Measurements from ENCODE around the gene AKIRIN2.

GRCh38 chr6:87701676-87702588, at the start of gene AKIRIN2:
- TF ChIP-seq POLR2A (IDR thresholded peaks at IDR 0.05; ENCODE audit: low read depth) (peak; percentile 94), CTCF (IDR thresholded peaks at IDR 0.05) (no peak), EP300 (IDR thresholded peaks at IDR 0.05) (no peak)
